AG10803 (cell line): ENCODE results near the gene CENPQ.
"Not testable (repeated sequence)": the region's sequence is repeated elsewhere in the genome, so short reads cannot be mapped to it uniquely, and the experiment has no call there.

Source experiments
- DNase-seq: peaks from one replicate; pipeline ENCODE4 v3.0.0; 2010; ENCODE audit warnings: low read depth
- H3K4me3 ChIP-seq: 2 replicates; pipeline ENCODE4 v1.5.1; 2011; ENCODE audit warnings: mild to moderate bottlenecking, low read length, control low read depth
- TF ChIP-seq, protein P1 (sequence below): conservative IDR thresholded peaks from 2 replicates; pipeline ENCODE4 v1.5.1; 2011; ENCODE audit warnings: mild to moderate bottlenecking, low read length, control low read depth, inconsistent platforms

Gene CENPQ

DNA sequence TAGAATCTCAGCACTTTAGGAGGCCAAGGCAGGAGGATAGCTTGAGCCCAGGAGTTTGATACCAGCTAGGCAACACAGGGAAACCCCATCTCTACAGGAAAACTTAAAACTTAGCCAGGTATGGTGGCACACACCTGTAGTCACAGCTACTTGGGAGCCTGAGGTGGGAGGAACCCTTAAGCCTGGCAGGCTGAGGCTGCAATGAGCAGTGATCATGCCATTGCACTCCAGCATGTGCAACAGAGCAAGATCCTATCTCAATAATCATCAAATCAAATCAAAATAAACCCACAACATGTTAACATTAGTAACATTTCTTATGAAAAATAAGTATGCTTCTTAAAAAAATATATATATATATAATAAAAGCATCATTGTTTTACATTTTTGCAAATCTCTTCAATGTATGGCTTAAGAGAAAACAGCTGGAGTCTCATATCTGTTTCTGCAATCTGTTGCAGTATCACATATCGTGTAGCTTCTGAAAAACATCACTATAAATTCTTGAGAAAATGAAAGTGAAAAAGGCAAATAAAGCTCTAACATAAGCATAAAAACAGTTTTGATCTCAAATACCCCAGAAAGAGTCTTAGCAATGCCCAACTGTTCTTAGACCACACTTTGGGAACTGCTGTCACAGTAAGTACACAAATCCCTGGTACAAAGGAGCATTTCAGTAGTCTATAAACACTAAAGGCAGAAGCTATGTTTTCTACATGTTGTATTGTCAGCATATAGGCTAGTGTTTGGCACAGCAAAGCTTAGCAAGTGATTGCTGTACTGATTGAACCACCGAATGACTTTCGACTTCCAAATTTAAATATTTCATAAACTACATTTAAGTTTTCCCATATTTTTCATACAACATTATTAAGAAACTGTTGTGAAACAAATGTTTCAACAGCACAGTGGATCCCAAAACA is 8.1 kb upstream of the CENPQ start:
- no peak for DNase-seq
- TF ChIP-seq, protein P1, sequence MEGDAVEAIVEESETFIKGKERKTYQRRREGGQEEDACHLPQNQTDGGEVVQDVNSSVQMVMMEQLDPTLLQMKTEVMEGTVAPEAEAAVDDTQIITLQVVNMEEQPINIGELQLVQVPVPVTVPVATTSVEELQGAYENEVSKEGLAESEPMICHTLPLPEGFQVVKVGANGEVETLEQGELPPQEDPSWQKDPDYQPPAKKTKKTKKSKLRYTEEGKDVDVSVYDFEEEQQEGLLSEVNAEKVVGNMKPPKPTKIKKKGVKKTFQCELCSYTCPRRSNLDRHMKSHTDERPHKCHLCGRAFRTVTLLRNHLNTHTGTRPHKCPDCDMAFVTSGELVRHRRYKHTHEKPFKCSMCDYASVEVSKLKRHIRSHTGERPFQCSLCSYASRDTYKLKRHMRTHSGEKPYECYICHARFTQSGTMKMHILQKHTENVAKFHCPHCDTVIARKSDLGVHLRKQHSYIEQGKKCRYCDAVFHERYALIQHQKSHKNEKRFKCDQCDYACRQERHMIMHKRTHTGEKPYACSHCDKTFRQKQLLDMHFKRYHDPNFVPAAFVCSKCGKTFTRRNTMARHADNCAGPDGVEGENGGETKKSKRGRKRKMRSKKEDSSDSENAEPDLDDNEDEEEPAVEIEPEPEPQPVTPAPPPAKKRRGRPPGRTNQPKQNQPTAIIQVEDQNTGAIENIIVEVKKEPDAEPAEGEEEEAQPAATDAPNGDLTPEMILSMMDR: no peak
- no peak overlapping the region for H3K4me3 ChIP-seq

DNA sequence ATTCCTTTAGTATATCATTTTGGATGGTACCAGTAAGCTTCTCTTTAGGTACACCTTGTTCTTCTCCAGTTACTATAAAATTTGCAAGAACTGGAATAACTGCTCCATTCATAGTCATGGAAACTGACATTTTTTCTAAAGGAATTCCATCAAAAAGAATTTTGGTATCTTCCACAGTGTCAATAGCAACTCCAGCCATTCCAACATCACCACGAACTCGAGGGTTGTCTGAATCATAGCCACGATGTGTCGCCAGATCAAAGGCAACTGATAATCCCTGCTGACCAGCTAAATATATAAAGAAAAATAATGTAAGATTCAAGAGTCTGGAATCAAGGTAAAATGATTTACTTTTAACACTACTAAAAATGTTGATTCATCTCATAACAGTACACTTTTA is 5.4 kb upstream of the CENPQ start:
- TF ChIP-seq, protein P1: no peak
- H3K4me3 ChIP-seq: no peak overlapping the region
- no peak for DNase-seq

DNA sequence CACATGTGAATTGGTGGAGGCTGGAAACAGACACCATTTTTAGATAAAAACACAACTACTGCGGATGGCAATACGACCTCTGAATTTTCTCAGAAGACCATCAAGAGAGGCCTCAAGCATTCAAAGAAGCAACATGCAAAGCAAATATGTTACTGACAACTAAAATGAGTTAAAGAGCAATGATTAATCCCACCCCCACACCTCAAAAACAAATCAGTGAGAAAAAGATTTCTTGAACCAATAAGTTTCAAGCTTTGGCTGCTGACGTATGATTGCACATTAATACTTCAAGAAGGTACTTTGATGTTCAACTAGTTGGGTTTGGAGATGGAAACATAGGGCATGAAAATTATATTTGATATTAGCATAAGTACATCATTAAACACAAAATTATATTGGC is 1.1 kb upstream of the CENPQ start:
- DNase-seq: no peak
- TF ChIP-seq, protein P1: no peak
- peak overlapping the region; percentile 96 for H3K4me3 ChIP-seq

DNA sequence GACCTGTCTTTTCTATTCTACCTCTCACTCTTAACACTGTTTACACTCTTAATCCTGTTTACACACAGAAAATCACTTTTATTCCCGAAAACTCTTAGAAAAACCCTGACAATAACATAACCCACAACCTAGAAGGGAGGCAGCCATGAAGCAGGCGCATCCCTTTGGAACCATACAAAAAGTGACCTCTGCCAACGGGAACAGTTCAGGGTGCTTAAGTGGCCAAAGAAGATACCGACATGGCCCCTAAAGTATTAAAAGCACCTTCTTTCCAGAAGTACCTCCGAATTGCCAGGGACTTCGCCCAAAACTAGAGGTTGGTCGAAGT is 607 bp upstream of the CENPQ start:
- H3K4me3 ChIP-seq: peak overlapping the region; percentile 96
- TF ChIP-seq, protein P1: no peak
- DNase-seq: no peak

DNA sequence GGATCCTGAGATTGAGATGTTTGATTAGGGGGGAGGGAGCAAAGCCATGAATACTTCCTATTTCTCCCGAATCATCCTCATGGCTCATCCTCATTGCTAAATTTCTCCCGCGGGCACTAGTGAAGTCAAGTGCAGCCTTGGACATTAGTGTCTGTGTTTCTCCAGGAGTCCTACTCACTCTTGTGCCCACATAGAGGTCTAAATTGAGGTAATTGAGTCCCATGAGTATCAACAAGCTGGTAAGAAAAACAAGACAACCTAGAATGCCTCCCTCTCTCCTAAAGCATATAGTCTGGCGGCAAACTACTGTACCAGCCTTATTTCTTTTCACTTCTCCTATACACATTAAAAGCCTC is 420 bp downstream of the CENPQ start:
- peak overlapping the region; percentile 96 for H3K4me3 ChIP-seq
- TF ChIP-seq, protein P1: no peak
- no peak for DNase-seq

DNA sequence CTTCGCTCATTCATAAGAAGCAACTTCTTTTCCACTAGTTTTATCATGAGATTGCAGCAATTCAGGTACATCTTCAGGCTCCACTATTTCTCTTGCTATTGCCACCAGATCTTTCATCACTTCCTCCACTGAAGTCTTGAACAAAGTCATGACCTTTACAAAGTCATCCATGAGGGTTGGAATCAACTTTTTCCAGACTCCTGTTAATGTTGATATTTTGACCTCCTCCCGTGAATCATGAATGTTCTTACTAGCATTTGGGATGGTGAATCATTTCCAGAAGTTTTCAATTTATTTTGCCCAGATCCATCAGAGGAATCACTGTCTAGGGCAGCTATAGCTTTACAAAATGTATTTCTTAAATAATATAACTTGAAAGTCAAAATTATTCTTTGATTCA is 1.5 kb downstream of the CENPQ start:
- H3K4me3 ChIP-seq: no peak overlapping the region
- no peak for DNase-seq
- TF ChIP-seq, protein P1: no peak

DNA sequence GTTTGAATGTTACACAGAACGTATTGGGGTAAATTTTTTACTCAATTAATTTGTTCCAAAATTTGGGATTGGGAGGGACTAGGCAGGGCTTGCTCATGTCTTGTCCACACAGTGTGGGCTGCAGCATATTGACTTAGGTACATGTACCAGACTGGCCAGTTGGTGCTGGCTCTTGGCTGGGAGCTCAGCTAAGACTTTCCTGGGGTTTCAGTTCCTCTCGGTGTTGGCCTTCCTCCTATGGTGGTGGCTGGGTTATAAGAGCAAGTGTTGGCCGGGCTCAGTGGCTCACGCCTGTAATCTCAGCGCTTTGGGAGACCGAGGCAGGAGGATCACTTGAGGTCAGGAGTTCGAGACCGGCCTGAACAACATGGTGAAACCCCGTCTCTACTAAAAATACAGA is 4.9 kb downstream of the CENPQ start:
- no peak for DNase-seq
- TF ChIP-seq, protein P1: no peak
- no peak overlapping the region for H3K4me3 ChIP-seq

DNA sequence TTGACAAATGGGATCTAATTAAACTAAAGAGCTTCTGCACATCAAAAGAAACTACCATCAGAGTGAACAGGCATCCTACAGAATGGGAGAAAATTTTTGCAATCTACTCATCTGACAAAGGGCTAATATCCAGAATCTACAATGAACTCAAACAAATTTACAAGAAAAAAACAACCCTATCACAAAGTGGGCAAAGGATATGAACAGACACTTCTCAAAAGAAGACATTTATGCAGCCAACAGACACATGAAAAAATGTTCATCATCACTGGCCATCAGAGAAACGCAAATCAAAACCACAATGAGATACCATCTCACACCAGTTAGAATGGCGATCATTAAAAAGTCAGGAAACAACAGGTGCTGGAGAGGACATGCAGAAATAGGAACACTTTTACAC is 13.4 kb downstream of the CENPQ start:
- not testable (repeated sequence) for H3K4me3 ChIP-seq, DNase-seq
